ENCODE results near the gene RABIF.

Gene RABIF

GRCh38 chr1:202871367-202871766 is 17.6 kb downstream of the RABIF start:
- no peaks in the 10 kb centered on the region for H3K4me1 ChIP-seq (ENCODE audit: control insufficient read depth, low read depth, low read length)
- H3K27ac ChIP-seq (ENCODE audit: low read length): no peak overlapping the region
- no peak overlapping the region for H3K9ac ChIP-seq (ENCODE audit: low read length)
- H3K4me3 ChIP-seq (ENCODE audit: low read length): no peak overlapping the region
- H3K9me3 ChIP-seq (ENCODE audit: control insufficient read depth, low read depth, low read length): no peaks in the 10 kb centered on the region
- no peaks in the 10 kb centered on the region for H3K27me3 ChIP-seq (ENCODE audit: control insufficient read depth, insufficient read depth, low read length)
- no peaks in the 10 kb centered on the region for H3K36me3 ChIP-seq (ENCODE audit: control insufficient read depth, low read depth, low read length)

GRCh38 chr1:202862679-202863560 is 26.0 kb downstream of the RABIF start:
- no peak overlapping the region for H3K4me3 ChIP-seq (ENCODE audit: low read length)
- H3K9me3 ChIP-seq (ENCODE audit: control insufficient read depth, low read depth, low read length): no peaks in the 10 kb centered on the region
- H3K4me1 ChIP-seq (ENCODE audit: control insufficient read depth, low read depth, low read length): no peaks in the 10 kb centered on the region
- peaks cover 4% of the 10 kb centered on the region for H3K36me3 ChIP-seq (ENCODE audit: control insufficient read depth, low read depth, low read length)
- H3K27ac ChIP-seq (ENCODE audit: low read length): no peak overlapping the region
- H3K9ac ChIP-seq (ENCODE audit: low read length): no peak overlapping the region
- no peaks in the 10 kb centered on the region for H3K27me3 ChIP-seq (ENCODE audit: control insufficient read depth, insufficient read depth, low read length)

- H3K4me3 ChIP-seq (ENCODE audit: low read length): peak overlapping the region; percentile 91
- H3K27me3 ChIP-seq (ENCODE audit: control insufficient read depth, insufficient read depth, low read length): no peaks in the 10 kb centered on the region
- no peaks in the 10 kb centered on the region for H3K9me3 ChIP-seq (ENCODE audit: control insufficient read depth, low read depth, low read length)
- H3K9ac ChIP-seq (ENCODE audit: low read length): peak overlapping the region; percentile 91
- peak overlapping the region; percentile 63 for H3K27ac ChIP-seq (ENCODE audit: low read length)
- H3K36me3 ChIP-seq (ENCODE audit: control insufficient read depth, low read depth, low read length): peaks cover 16% of the 10 kb centered on the region
- H3K4me1 ChIP-seq (ENCODE audit: control insufficient read depth, low read depth, low read length): no peaks in the 10 kb centered on the region
Observed at GRCh38 chr1:202861420-202862132, 27.4 kb downstream of the RABIF start.

- Histone ChIP-seq H3K9me3 (ENCODE audit: control insufficient read depth, low read depth, low read length) (no peaks in the 10 kb centered on the region), H3K9ac (ENCODE audit: low read length) (peak overlapping the region; percentile 91), H3K36me3 (ENCODE audit: control insufficient read depth, low read depth, low read length) (peaks cover 23% of the 10 kb centered on the region), H3K4me3 (ENCODE audit: low read length) (peak overlapping the region; percentile 91), H3K27me3 (ENCODE audit: control insufficient read depth, insufficient read depth, low read length) (no peaks in the 10 kb centered on the region), H3K4me1 (ENCODE audit: control insufficient read depth, low read depth, low read length) (no peaks in the 10 kb centered on the region), H3K27ac (ENCODE audit: low read length) (peak overlapping the region; percentile 63)
Observed at GRCh38 chr1:202860744-202861419, 28.1 kb downstream of the RABIF start.

- Histone ChIP-seq H3K36me3 (ENCODE audit: control insufficient read depth, low read depth, low read length) (peaks cover 34% of the 10 kb centered on the region), H3K9me3 (ENCODE audit: control insufficient read depth, low read depth, low read length) (no peaks in the 10 kb centered on the region), H3K4me3 (ENCODE audit: low read length) (no peak overlapping the region), H3K9ac (ENCODE audit: low read length) (no peak overlapping the region), H3K4me1 (ENCODE audit: control insufficient read depth, low read depth, low read length) (no peaks in the 10 kb centered on the region), H3K27me3 (ENCODE audit: control insufficient read depth, insufficient read depth, low read length) (no peaks in the 10 kb centered on the region), H3K27ac (ENCODE audit: low read length) (no peak overlapping the region)
Observed at GRCh38 chr1:202858789-202859414, 30.0 kb downstream of the RABIF start.

GRCh38 chr1:202858331-202858730 is 30.6 kb downstream of the RABIF start:
- Histone ChIP-seq H3K36me3 (ENCODE audit: control insufficient read depth, low read depth, low read length) (peaks cover 34% of the 10 kb centered on the region), H3K27ac (ENCODE audit: low read length) (no peak overlapping the region), H3K9me3 (ENCODE audit: control insufficient read depth, low read depth, low read length) (no peaks in the 10 kb centered on the region), H3K27me3 (ENCODE audit: control insufficient read depth, insufficient read depth, low read length) (no peaks in the 10 kb centered on the region), H3K4me3 (ENCODE audit: low read length) (no peak overlapping the region), H3K9ac (ENCODE audit: low read length) (no peak overlapping the region), H3K4me1 (ENCODE audit: control insufficient read depth, low read depth, low read length) (no peaks in the 10 kb centered on the region)

GRCh38 chr1:202857136-202857610 is 31.8 kb downstream of the RABIF start:
- no peaks in the 10 kb centered on the region for H3K4me1 ChIP-seq (ENCODE audit: control insufficient read depth, low read depth, low read length)
- H3K9me3 ChIP-seq (ENCODE audit: control insufficient read depth, low read depth, low read length): no peaks in the 10 kb centered on the region
- no peaks in the 10 kb centered on the region for H3K27me3 ChIP-seq (ENCODE audit: control insufficient read depth, insufficient read depth, low read length)
- H3K4me3 ChIP-seq (ENCODE audit: low read length): no peak overlapping the region
- H3K9ac ChIP-seq (ENCODE audit: low read length): no peak overlapping the region
- peaks cover 39% of the 10 kb centered on the region for H3K36me3 ChIP-seq (ENCODE audit: control insufficient read depth, low read depth, low read length)
- no peak overlapping the region for H3K27ac ChIP-seq (ENCODE audit: low read length)

- no peaks in the 10 kb centered on the region for H3K4me1 ChIP-seq (ENCODE audit: control insufficient read depth, low read depth, low read length)
- H3K9me3 ChIP-seq (ENCODE audit: control insufficient read depth, low read depth, low read length): no peaks in the 10 kb centered on the region
- no peak overlapping the region for H3K9ac ChIP-seq (ENCODE audit: low read length)
- H3K4me3 ChIP-seq (ENCODE audit: low read length): no peak overlapping the region
- H3K36me3 ChIP-seq (ENCODE audit: control insufficient read depth, low read depth, low read length): peaks cover 41% of the 10 kb centered on the region
- H3K27ac ChIP-seq (ENCODE audit: low read length): no peak overlapping the region
- H3K27me3 ChIP-seq (ENCODE audit: control insufficient read depth, insufficient read depth, low read length): no peaks in the 10 kb centered on the region
Observed at GRCh38 chr1:202856014-202856413, 32.9 kb downstream of the RABIF start.

- H3K27me3 ChIP-seq (ENCODE audit: control insufficient read depth, insufficient read depth, low read length): no peaks in the 10 kb centered on the region
- H3K9ac ChIP-seq (ENCODE audit: low read length): no peak overlapping the region
- peaks cover 45% of the 10 kb centered on the region for H3K36me3 ChIP-seq (ENCODE audit: control insufficient read depth, low read depth, low read length)
- no peaks in the 10 kb centered on the region for H3K9me3 ChIP-seq (ENCODE audit: control insufficient read depth, low read depth, low read length)
- no peak overlapping the region for H3K4me3 ChIP-seq (ENCODE audit: low read length)
- no peaks in the 10 kb centered on the region for H3K4me1 ChIP-seq (ENCODE audit: control insufficient read depth, low read depth, low read length)
- no peak overlapping the region for H3K27ac ChIP-seq (ENCODE audit: low read length)
Observed at GRCh38 chr1:202854787-202855186, 34.2 kb downstream of the RABIF start.

GRCh38 chr1:202852163-202852904 is 36.6 kb downstream of the RABIF start:
- H3K36me3 ChIP-seq (ENCODE audit: control insufficient read depth, low read depth, low read length): peaks cover 36% of the 10 kb centered on the region
- H3K4me3 ChIP-seq (ENCODE audit: low read length): no peak overlapping the region
- H3K9me3 ChIP-seq (ENCODE audit: control insufficient read depth, low read depth, low read length): no peaks in the 10 kb centered on the region
- H3K27ac ChIP-seq (ENCODE audit: low read length): no peak overlapping the region
- H3K4me1 ChIP-seq (ENCODE audit: control insufficient read depth, low read depth, low read length): no peaks in the 10 kb centered on the region
- no peak overlapping the region for H3K9ac ChIP-seq (ENCODE audit: low read length)
- H3K27me3 ChIP-seq (ENCODE audit: control insufficient read depth, insufficient read depth, low read length): no peaks in the 10 kb centered on the region
